A673 (cell line): ENCODE results near the gene TRPM3. TPM values are rescaled to one million over a fixed set of nuclear protein-coding genes. Genes with fewer than 3 reads are reported as not detected.

ENCODE experiments used
- BruUV-seq: library from RNA; stranded (reverse); fragments of 400-500 nt; replicated peaks from 2 replicates; lab custom pipeline; 2021; lab: Mats Ljungman, UMichigan
- CTCF ChIA-PET: fragments of 300-600 bp; sonication (Branson Sonifier 250); formaldehyde crosslinking; loops from one replicate; lab custom pipeline; 2022; ENCODE audit warnings: antibody characterized with exemption; lab: Charles Lee
- POLR2A ChIA-PET: fragments of 300-600 bp; sonication (Branson Sonifier 250); formaldehyde crosslinking; loops from one replicate; lab custom pipeline; 2022; ENCODE audit warnings: antibody characterized with exemption; ENCODE audit not compliant: low non-redundant PET; lab: Charles Lee
- DNase-seq: peaks from one replicate; pipeline ENCODE4 v3.0.0-alpha.2; 2015; ENCODE audit warnings: low spot score
- H3K27ac ChIP-seq: fragments of 200-600 bp; sonication (generic); 2 replicates; pipeline ENCODE4 v1.5.1; 2016; ENCODE audit warnings: mixed run types, low read depth, mild to moderate bottlenecking, mixed read lengths, antibody characterized with exemption, low read length; ENCODE audit not compliant: poor library complexity, severe bottlenecking
- H3K27me3 ChIP-seq: fragments of 200-600 bp; sonication (generic); replicated peaks from 2 replicates; pipeline ENCODE4 v1.6.1; 2017; ENCODE audit warnings: mixed run types, low read depth, mild to moderate bottlenecking, mixed read lengths, antibody characterized with exemption, low read length; ENCODE audit not compliant: insufficient read depth, poor library complexity
- H3K36me3 ChIP-seq: fragments of 200-600 bp; sonication (generic); 2 replicates; pipeline ENCODE4 v1.6.1; 2016; ENCODE audit warnings: mixed run types, mild to moderate bottlenecking, mixed read lengths, antibody characterized with exemption, low read length; ENCODE audit not compliant: insufficient read depth, poor library complexity, severe bottlenecking
- H3K4me1 ChIP-seq: fragments of 200-600 bp; sonication (generic); 2 replicates; pipeline ENCODE4 v1.6.1; 2017; ENCODE audit warnings: mixed run types, mild to moderate bottlenecking, mixed read lengths, antibody characterized with exemption, low read length; ENCODE audit not compliant: insufficient read depth, poor library complexity, severe bottlenecking
- H3K4me3 ChIP-seq: fragments of 200-600 bp; sonication (generic); 2 replicates; pipeline ENCODE4 v1.5.1; 2016; ENCODE audit warnings: low read depth, mixed run types, mild to moderate bottlenecking, mixed read lengths, low read length; ENCODE audit not compliant: poor library complexity, severe bottlenecking
- H3K9me3 ChIP-seq: fragments of 200-600 bp; sonication (generic); 2 replicates; pipeline ENCODE4 v1.6.1; 2016; ENCODE audit warnings: mixed run types, low read depth, mild to moderate bottlenecking, mixed read lengths, antibody characterized with exemption, low read length; ENCODE audit not compliant: poor library complexity, severe bottlenecking
- EZH2 ChIP-seq: fragments of 200-600 bp; sonication (generic); IDR thresholded peaks from 2 replicates; pipeline ENCODE4 v1.6.1; 2017; ENCODE audit warnings: borderline replicate concordance, low read depth, mild to moderate bottlenecking, mixed read lengths, antibody characterized with exemption, low read length; ENCODE audit not compliant: poor library complexity, severe bottlenecking
- intact Hi-C: fragments of 100-400 bp; cut with micrococcal nuclease; formaldehyde crosslinking; loops from one replicate; pipeline ENCODE4 v1.10.0; 2022; ENCODE audit not compliant: unreplicated experiment
- total RNA-seq: library from RNA; stranded (reverse); gene quantifications from 2 replicates; pipeline ENCODE4 v1.2.3, GENCODE V29; 2021
- TF ChIP-seq, protein P1 (sequence below): fragments of 300-800, 200-600 bp; sonication (generic); conservative IDR thresholded peaks from 2 replicates; pipeline ENCODE4 v1.5.1; 2017; ENCODE audit warnings: low read depth, mild to moderate bottlenecking, antibody characterized with exemption, low read length, moderate library complexity, mixed read lengths

TRPM3 gene
- total RNA-seq, 1 experiment from 2014 or later = not detected

DNA sequence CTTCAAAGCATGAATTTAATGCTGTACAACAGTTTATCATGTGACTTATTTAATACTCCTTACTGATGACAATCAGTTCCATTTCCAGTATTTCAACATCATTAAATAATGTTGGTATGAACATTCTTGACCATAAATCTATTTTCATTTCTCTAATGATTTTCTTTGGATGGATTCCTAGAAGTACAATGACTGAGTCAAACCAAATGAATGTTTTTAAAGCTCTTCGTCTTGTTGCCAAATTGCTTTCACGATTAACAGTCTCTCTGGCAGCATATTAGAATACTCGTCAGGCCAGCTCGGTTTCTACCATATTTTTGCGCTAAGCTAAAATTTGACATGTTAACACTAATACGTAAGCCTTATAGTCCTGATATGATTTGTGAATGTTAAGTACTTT lies 197.0 kb downstream of the TRPM3 start:
- DNase-seq = no peak
- ChIA-PET CTCF (no interaction called here), POLR2A (no interaction called here)
- Histone ChIP-seq H3K36me3 (no peaks in the 10 kb centered on the region), H3K27ac (no peak overlapping the region), H3K27me3 (no peaks in the 10 kb centered on the region), H3K4me3 (no peak overlapping the region), H3K4me1 (no peaks in the 10 kb centered on the region), H3K9me3 (no peaks in the 10 kb centered on the region)
- BruUV-seq = no TSS peak
- TF ChIP-seq, protein P1, sequence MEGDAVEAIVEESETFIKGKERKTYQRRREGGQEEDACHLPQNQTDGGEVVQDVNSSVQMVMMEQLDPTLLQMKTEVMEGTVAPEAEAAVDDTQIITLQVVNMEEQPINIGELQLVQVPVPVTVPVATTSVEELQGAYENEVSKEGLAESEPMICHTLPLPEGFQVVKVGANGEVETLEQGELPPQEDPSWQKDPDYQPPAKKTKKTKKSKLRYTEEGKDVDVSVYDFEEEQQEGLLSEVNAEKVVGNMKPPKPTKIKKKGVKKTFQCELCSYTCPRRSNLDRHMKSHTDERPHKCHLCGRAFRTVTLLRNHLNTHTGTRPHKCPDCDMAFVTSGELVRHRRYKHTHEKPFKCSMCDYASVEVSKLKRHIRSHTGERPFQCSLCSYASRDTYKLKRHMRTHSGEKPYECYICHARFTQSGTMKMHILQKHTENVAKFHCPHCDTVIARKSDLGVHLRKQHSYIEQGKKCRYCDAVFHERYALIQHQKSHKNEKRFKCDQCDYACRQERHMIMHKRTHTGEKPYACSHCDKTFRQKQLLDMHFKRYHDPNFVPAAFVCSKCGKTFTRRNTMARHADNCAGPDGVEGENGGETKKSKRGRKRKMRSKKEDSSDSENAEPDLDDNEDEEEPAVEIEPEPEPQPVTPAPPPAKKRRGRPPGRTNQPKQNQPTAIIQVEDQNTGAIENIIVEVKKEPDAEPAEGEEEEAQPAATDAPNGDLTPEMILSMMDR = no peak
- TF ChIP-seq EZH2 = no peak
- intact Hi-C loops = no loop called here

DNA sequence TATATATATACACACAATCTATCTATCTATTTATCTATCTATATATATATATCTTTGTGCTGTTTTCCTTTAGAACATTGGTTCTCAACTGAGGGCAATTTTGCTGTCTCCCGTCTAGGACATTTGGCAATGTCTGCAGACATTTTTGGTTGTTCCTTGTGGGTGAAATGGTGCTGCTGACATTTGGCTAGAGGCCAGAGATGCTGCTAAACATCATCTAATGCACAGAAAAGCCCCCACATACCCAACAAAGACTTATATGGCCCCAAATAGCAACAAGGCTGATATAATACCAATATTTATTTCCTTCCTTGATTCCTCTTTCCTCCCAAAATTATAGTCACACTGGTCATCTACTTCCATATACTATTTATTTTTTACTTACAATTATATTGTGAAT lies 197.5 kb downstream of the TRPM3 start:
- no peak overlapping the region for H3K27ac ChIP-seq
- no TSS peak for BruUV-seq
- H3K36me3 ChIP-seq = no peaks in the 10 kb centered on the region
- intact Hi-C loops = no loop called here
- DNase-seq = no peak
- H3K4me3 ChIP-seq = no peak overlapping the region
- TF ChIP-seq, protein P1 = no peak
- no peak for TF ChIP-seq EZH2
- POLR2A ChIA-PET = no interaction called here
- H3K27me3 ChIP-seq = no peaks in the 10 kb centered on the region
- CTCF ChIA-PET = no interaction called here
- no peaks in the 10 kb centered on the region for H3K9me3 ChIP-seq
- H3K4me1 ChIP-seq = no peaks in the 10 kb centered on the region

GRCh38 chr9:70921136-70921535 lies 200.3 kb downstream of the TRPM3 start:
- Histone ChIP-seq H3K4me3 (no peak overlapping the region), H3K4me1 (no peaks in the 10 kb centered on the region), H3K27ac (no peak overlapping the region), H3K36me3 (no peaks in the 10 kb centered on the region), H3K9me3 (no peaks in the 10 kb centered on the region), H3K27me3 (no peaks in the 10 kb centered on the region)
- POLR2A ChIA-PET = no interaction called here
- DNase-seq = no peak
- TF ChIP-seq, protein P1 = no peak
- no peak for TF ChIP-seq EZH2
- intact Hi-C loops = no loop called here
- CTCF ChIA-PET = no interaction called here
- BruUV-seq = no TSS peak
